Fibroblast of skin of back (primary cell): ENCODE measurements around the gene SPATA46.
"Not testable (repeated sequence)": the region's sequence is repeated elsewhere in the genome, so short reads cannot be mapped to it uniquely, and the experiment has no call there.

Experiments
- DNase-seq: peaks from one replicate; pipeline ENCODE4 v3.0.0-alpha.2; 2013

The SPATA46 gene

DNA sequence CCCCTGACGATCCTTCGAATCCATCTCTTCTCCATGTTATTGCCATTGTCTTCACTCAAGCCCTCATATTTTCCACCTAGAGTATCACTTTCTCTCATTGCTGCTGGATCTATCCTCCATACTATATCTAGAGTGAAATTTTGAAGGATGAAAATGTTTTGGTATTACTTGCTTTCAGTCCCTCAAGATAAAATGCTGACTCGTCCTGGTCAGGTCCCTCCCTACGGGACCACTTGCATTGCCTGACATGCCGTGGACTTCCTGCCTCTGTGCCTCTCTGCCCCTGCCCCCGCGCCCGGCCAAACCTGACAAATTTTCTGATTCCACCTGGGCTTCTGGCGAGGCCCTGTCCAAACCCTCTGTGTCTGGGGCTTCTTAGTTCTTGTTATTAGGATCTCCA is 23.6 kb downstream of the SPATA46 start:
- no peak for DNase-seq

DNA sequence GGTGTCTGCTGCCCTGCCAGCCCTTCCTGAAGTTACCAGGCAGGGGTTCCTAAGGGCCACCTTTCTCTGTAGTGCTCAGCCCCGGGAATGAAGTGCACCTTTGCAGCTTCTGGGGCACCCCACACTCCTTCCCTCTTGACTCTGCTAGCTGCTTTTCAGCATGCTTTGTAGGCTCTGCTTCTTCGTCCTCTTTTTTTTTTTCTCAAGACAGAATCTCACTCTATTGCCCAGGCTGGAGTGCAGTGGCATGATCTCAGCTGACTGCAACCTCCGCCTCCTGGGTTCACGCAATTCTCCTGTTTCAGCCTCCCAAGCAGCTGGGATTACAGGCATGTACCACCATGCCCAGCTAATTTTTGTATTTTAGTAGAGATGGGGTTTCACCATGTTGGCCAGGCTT is 24.8 kb downstream of the SPATA46 start:
- DNase-seq, result not testable (repeated sequence)

DNA sequence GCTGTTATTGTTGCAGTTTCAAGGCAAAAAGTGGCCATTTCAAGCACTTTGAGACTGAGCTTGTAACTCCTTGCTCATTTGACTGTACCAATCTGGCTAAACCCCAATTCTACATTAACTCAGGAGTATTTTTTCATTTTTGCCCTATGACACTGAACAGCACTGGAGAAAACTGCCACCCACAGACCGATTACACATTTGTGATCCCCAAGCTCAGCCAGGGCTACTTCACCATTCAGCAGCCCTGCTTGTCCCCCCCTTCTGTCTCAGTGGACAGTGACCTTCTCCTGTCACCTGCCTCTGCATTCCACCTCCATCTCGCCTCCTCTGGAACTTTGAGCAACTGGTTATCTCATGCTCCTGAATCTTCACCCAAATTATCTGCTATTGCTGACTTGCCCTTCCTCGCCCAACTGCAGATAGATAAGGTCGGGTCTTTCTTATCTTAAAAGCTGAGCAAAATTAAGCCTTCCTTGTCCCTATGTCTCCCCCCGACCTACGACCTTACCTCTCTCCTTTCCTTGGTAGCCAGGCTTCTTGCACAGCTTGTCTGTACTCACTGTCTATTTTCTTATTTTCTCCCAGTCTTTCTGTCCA is 25.3 kb downstream of the SPATA46 start:
- DNase-seq, result no peak

- peak; percentile 67 for DNase-seq
These were observed 26.9 kb downstream of the SPATA46 start for GRCh38 chr1:162349635-162350330.

DNA sequence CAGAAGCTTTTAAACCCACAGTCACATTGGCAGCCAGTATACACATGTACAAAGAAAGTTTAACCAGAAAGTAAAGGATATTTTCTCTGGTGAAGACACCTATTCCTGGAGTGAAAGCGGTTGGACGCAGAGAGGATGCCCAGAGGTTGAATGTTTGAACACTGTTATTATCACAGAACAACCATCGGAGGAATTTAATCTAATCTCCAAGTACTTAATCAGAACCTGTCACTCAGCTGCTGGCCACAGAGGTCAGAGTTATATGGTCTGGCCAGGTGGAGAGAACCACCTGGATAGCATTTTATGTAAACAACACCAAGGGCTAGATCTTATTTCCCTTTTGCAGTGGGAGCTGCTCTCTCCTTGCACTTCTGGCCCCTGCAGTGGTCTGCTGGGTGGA is 29.4 kb downstream of the SPATA46 start:
- DNase-seq, result no peak

- DNase-seq, result no peak
These were observed 33.2 kb downstream of the SPATA46 start for GRCh38 chr1:162343470-162343869.

- no peak for DNase-seq
These were observed 34.1 kb downstream of the SPATA46 start for GRCh38 chr1:162342452-162342983.

DNA sequence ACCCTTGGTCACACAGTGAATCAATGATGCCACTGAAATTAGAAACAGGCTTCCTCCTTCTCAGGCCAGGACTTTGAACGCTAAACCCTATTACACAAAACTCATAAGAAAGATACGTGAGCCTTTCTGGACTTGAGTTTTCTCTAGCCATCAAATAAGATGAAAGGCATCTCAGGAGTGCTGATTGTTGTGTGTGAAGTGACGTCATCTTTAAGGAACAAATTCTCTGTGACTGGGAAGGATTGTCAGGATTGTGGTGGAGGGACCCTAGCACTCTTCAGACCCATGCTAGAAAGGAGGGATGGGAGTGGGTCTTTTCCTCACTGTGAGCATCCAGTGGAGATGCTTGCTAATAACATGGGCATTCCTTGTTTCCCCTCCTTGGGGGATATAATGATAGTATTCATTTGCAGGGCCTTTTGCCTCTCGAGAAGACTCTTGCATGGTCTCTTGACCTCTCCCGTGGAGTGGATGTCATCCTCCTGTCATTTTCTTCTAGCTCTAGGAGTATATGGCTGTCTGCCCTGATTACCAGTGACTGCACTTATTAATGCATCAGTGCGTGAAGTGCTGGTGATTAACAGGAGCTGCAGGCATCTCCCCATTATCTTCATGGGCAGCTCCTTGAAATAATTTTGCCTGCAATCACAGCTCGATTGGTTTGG is 39.9 kb downstream of the SPATA46 start:
- no peak for DNase-seq

GRCh38 chr1:162335126-162335525 is 41.5 kb downstream of the SPATA46 start:
- DNase-seq, result no peak

GRCh38 chr1:162333991-162334390 is 42.7 kb downstream of the SPATA46 start:
- DNase-seq, result no peak

GRCh38 chr1:162329826-162330225 is 46.8 kb downstream of the SPATA46 start:
- no peak for DNase-seq

DNA sequence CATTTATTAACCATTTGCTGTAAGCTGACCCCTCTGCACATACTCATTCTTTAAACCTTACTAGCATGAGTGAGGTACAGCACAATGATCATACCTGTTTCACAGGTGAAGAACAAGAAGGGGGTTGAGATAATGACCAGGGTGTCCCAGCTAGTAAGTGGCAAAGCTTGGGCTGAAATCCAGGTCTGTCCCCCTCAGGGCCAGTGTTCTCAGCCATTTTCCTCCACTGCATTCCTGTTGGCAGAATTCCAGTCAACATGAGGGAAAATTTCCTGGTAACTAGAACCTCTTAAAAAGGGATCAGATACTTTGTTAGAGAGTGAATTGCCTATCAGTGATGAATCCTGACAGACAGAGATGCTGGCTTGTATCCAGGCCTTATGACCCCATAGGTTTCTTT is 48.1 kb downstream of the SPATA46 start:
- DNase-seq, result no peak

DNA sequence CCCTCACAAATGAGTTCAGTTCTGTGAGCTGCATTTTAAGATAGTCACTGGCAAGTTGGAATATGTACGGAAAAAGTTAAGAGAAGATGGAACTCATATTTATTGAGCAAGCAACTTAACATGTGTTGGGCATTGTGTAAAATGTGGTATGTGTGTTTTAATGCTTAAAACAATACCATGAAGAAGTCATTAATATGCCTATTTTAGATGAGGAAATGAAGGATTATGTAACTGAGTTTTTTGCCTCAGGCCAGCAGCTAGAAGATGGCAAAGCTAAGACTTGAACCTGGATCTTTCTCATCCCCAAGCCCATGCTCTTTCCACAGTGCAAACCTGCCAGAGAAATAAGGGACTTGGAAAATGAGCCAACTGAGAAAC is 48.9 kb downstream of the SPATA46 start:
- DNase-seq, result no peak

GRCh38 chr1:162327144-162327787 is 49.4 kb downstream of the SPATA46 start:
- DNase-seq, result no peak

- DNase-seq, result no peak
These were observed 50.1 kb downstream of the SPATA46 start for GRCh38 chr1:162326559-162326958.

DNA sequence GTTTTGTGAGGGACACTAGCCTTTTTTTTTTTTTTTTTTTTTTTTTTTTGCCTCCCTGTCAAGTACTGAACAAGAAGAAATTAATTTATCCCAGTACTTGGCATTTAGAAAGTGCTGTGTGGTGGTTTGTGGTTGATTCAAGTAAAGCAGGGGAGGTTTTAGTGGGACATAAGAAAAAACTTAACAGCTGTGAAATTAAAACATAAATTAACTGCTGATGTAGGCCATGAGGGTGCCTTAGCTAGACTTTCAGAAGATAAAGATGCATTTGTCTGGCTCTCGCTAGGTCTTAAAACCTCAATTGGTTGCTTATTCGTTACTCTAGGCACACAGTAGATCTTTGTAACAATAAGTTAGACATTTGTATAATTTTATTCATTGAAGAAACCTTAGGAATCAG is 52.3 kb downstream of the SPATA46 start:
- no peak for DNase-seq
